Measurements from ENCODE around the gene LHFPL6. TPM values are rescaled to one million over a fixed set of nuclear protein-coding genes. Genes with fewer than 3 reads are reported as not detected.
A peak's percentile ranks its signal among the peaks of the same experiment; 100 is the strongest.

LHFPL6 gene
- total and polyA plus RNA-seq, 9 of the 15 experiments (the other 6 are each of a cell fraction or from before 2014, with no cell fraction given): 0.18 TPM; not detected in 8

DNA sequence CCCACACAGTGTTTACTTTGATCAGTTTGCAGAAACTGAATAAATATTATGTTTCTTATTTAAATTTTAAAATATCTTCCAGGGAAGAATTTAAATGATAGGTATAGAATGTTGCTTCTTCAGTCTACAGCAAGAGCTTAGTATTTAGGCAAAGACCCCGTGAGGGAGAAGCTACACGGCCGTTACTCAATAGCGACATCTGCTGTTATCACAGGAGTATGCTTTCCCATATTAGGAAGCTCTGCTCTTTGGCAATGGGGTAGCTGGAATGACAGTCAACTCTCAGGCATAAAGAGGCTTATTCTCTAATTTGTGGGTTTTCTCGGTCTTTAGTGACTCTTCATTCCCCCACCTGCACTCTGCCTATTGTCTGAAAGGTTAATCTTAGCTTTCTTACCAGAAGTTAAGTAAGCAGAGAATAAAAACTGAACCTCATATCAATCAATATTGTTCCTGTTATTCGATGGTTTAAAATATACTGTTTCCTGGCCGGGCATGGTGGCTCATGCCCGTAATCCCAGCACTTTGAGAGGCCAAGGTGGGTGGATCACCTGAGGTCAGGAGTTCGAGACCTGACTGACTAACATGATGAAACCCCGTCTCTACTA is 13.2 kb upstream of the LHFPL6 start (continued):
- TF ChIP-seq, protein P1, sequence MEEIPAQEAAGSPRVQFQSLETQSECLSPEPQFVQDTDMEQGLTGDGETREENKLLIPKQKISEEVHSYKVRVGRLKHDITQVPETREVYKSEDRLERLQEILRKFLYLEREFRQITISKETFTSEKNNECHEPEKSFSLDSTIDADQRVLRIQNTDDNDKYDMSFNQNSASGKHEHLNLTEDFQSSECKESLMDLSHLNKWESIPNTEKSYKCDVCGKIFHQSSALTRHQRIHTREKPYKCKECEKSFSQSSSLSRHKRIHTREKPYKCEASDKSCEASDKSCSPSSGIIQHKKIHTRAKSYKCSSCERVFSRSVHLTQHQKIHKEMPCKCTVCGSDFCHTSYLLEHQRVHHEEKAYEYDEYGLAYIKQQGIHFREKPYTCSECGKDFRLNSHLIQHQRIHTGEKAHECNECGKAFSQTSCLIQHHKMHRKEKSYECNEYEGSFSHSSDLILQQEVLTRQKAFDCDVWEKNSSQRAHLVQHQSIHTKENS (CRISPR knock-in tag; IDR thresholded peaks at IDR 0.05): no peak
- TF ChIP-seq ZNF431 (CRISPR knock-in tag; IDR thresholded peaks at IDR 0.05): no peak
- no peak for TF ChIP-seq ZNF232 (CRISPR knock-in tag; IDR thresholded peaks at IDR 0.05)
- no peak for TF ChIP-seq XRCC3 (IDR thresholded peaks at IDR 0.05)
- TF ChIP-seq, protein P2, sequence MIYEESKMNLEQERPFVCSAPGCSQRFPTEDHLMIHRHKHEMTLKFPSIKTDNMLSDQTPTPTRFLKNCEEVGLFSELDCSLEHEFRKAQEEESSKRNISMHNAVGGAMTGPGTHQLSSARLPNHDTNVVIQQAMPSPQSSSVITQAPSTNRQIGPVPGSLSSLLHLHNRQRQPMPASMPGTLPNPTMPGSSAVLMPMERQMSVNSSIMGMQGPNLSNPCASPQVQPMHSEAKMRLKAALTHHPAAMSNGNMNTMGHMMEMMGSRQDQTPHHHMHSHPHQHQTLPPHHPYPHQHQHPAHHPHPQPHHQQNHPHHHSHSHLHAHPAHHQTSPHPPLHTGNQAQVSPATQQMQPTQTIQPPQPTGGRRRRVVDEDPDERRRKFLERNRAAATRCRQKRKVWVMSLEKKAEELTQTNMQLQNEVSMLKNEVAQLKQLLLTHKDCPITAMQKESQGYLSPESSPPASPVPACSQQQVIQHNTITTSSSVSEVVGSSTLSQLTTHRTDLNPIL (CRISPR knock-in tag; IDR thresholded peaks at IDR 0.05): no peak
- TF ChIP-seq ZNF282 (CRISPR knock-in tag; IDR thresholded peaks at IDR 0.05): no peak
- peak in 1 of 2 experiments; percentile 94; a peak in 2 of 4 replicates for TF ChIP-seq SRF (CRISPR knock-in tag; IDR thresholded peaks at IDR 0.05)
